Sigmoid colon (tissue), 4 donors: Measurements from ENCODE around the gene STKLD1.
"Not testable (repeated sequence)": the region's sequence is repeated elsewhere in the genome, so short reads cannot be mapped to it uniquely, and the experiment has no call there.

Experiments used
- CTCF ChIP-seq, 4 experiments: fragments of 450-650 bp in 3 of 4; fragments of 200-600 bp in 1 of 4; IDR thresholded peaks; one replicate each; pipeline ENCODE4 v1.5.1; 2016 to 2019; ENCODE audit warnings: antibody characterized with exemption in 4 of 4, mild to moderate bottlenecking in 3 of 4, moderate library complexity in 2 of 4
- EP300 ChIP-seq, 4 donors: sonication (generic); formaldehyde crosslinking; IDR thresholded peaks; one replicate each; pipeline ENCODE4 v1.6.1; 2017; ENCODE audit warnings: antibody characterized with exemption in 4 of 4
- POLR2A ChIP-seq, 2 donors: fragments of 450-650 bp; IDR thresholded peaks; one replicate each; pipeline ENCODE4 v1.6.1; 2016; ENCODE audit warnings: antibody characterized with exemption in 2 of 2, mild to moderate bottlenecking in 2 of 2, moderate library complexity in 2 of 2
- POLR2AphosphoS5 ChIP-seq, 4 donors: sonication (generic); formaldehyde crosslinking; IDR thresholded peaks; one replicate each; pipeline ENCODE4 v1.6.1; 2017; ENCODE audit warnings: antibody characterized with exemption in 4 of 4

DNA sequence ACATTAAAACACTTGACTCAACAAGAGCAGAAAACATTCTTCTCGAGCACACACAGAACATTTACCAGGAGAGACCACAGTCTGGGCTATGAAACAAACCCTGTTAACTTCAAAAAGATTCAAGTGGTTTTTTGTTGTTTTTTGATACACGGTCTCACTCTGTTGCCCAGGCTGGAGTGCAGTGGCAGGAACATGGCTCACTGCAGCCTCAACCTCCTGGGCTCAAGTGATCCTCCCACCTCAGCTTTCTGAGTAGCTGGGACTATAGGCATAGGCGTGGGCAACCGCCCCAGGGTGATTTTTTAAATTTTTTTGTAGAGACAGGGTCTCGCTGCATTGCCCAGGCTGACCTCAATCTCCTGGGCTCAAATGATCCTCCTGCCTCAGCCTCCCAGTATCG, 49.1 kb upstream of the STKLD1 start:
- TF ChIP-seq CTCF, EP300, POLR2A, POLR2AphosphoS5 (IDR thresholded peaks at IDR 0.05): not testable (repeated sequence)
